Calu3 (cell line): ENCODE results near the gene SAMSN1. TPM values are rescaled to one million over a fixed set of nuclear protein-coding genes. Genes with fewer than 3 reads are reported as not detected.

Experiments used
- BruUV-seq: library from RNA; stranded (reverse); fragments of 400-500 nt; replicated peaks from 2 replicates; lab custom pipeline; 2021; lab: Mats Ljungman, UMichigan
- CTCF ChIA-PET: fragments of 300-600 bp; sonication (Branson Sonifier 250); formaldehyde crosslinking; loops from one replicate; lab custom pipeline; 2022; ENCODE audit warnings: antibody characterized with exemption; lab: Charles Lee
- DNase-seq: peaks from one replicate; pipeline ENCODE4 v3.0.0; 2022
- H3K27ac Mint-ChIP-seq: one replicate; pipeline ENCODE4 v1.8.0; 2022; ENCODE audit warnings: mixed read lengths; ENCODE audit not compliant: unreplicated experiment
- H3K27me3 Mint-ChIP-seq: one replicate; pipeline ENCODE4 v1.8.0; 2022; ENCODE audit warnings: mixed read lengths; ENCODE audit not compliant: unreplicated experiment
- H3K36me3 Mint-ChIP-seq: one replicate; pipeline ENCODE4 v1.8.0; 2022; ENCODE audit warnings: mild to moderate bottlenecking, moderate library complexity, mixed read lengths; ENCODE audit not compliant: insufficient read depth, unreplicated experiment
- H3K4me1 Mint-ChIP-seq: one replicate; pipeline ENCODE4 v1.8.0; 2022; ENCODE audit warnings: mild to moderate bottlenecking, low read depth, mixed read lengths; ENCODE audit not compliant: unreplicated experiment
- H3K4me3 Mint-ChIP-seq: one replicate; pipeline ENCODE4 v1.8.0; 2022; ENCODE audit warnings: mild to moderate bottlenecking, low read depth, moderate library complexity, mixed read lengths; ENCODE audit not compliant: unreplicated experiment
- H3K9me3 Mint-ChIP-seq: one replicate; pipeline ENCODE4 v1.8.0; 2022; ENCODE audit warnings: low read depth, mixed read lengths; ENCODE audit not compliant: unreplicated experiment
- CTCF ChIP-seq: fragments of 200-600 bp; IDR thresholded peaks from one replicate; pipeline ENCODE4 v1.8.0; 2022; ENCODE audit warnings: antibody characterized with exemption; ENCODE audit not compliant: unreplicated experiment
- intact Hi-C: fragments of 100-400 bp; cut with micrococcal nuclease; formaldehyde crosslinking; loops from one replicate; pipeline ENCODE4 v1.10.0; 2022; ENCODE audit not compliant: unreplicated experiment
- total RNA-seq: library from RNA; stranded (reverse); gene quantifications from 2 replicates; pipeline ENCODE4 v1.2.3, GENCODE V29; 2022

Gene SAMSN1
- total RNA-seq, 1 experiment from 2014 or later = 1.5 TPM

GRCh38 chr21:14557413-14557812, 11.3 kb upstream of the SAMSN1 start:
- no peak for DNase-seq
- no peak for TF ChIP-seq CTCF
- no TSS peak for BruUV-seq
- H3K4me1 Mint-ChIP-seq = peaks cover 9% of the 10 kb centered on the region
- no peaks in the 10 kb centered on the region for H3K27me3 Mint-ChIP-seq
- no peaks in the 10 kb centered on the region for H3K36me3 Mint-ChIP-seq
- intact Hi-C loops = no loop called here
- no peaks in the 10 kb centered on the region for H3K9me3 Mint-ChIP-seq
- CTCF ChIA-PET = no interaction called here
- no peak overlapping the region for H3K4me3 Mint-ChIP-seq
- H3K27ac Mint-ChIP-seq = no peak overlapping the region

- no peaks in the 10 kb centered on the region for H3K36me3 Mint-ChIP-seq
- H3K4me3 Mint-ChIP-seq = no peak overlapping the region
- intact Hi-C loops = no loop called here
- no peak for TF ChIP-seq CTCF
- peaks cover 15% of the 10 kb centered on the region for H3K4me1 Mint-ChIP-seq
- H3K27me3 Mint-ChIP-seq = no peaks in the 10 kb centered on the region
- no TSS peak for BruUV-seq
- H3K27ac Mint-ChIP-seq = no peak overlapping the region
- H3K9me3 Mint-ChIP-seq = no peaks in the 10 kb centered on the region
- CTCF ChIA-PET = no interaction called here
- no peak for DNase-seq
These were observed 8.8 kb upstream of the SAMSN1 start for GRCh38 chr21:14554948-14555347.

DNA sequence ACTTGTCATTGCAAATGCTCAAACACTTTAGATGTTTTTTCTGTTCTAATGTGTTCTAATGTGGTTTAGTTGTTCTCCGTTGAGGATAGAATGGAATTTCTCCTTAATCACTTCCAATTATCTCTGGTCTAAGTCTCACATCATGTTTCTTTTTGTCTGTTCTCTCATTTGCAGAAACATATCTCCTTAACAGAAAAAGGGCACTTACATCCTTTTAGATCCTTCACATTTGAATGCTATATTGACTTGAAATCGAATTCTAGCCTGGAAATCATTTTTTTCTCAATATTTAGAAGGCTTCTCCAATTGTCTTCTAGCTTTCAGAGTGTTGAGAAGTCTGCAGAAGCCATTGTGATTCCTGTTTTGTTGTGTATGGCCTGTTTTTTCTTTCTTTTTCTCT, 7.3 kb upstream of the SAMSN1 start:
- intact Hi-C loops = no loop called here
- Mint-ChIP-seq H3K36me3 (no peaks in the 10 kb centered on the region), H3K4me3 (no peak overlapping the region), H3K27me3 (no peaks in the 10 kb centered on the region), H3K27ac (peak overlapping the region; percentile 26), H3K4me1 (peaks cover 29% of the 10 kb centered on the region), H3K9me3 (no peaks in the 10 kb centered on the region)
- DNase-seq = no peak
- CTCF ChIA-PET = no interaction called here
- no peak for TF ChIP-seq CTCF
- no TSS peak for BruUV-seq

- intact Hi-C loops = no loop called here
- H3K9me3 Mint-ChIP-seq = no peaks in the 10 kb centered on the region
- peaks cover 35% of the 10 kb centered on the region for H3K4me1 Mint-ChIP-seq
- TF ChIP-seq CTCF = no peak
- BruUV-seq = no TSS peak
- H3K4me3 Mint-ChIP-seq = no peak overlapping the region
- no peak overlapping the region for H3K27ac Mint-ChIP-seq
- DNase-seq = no peak
- CTCF ChIA-PET = no interaction called here
- no peaks in the 10 kb centered on the region for H3K27me3 Mint-ChIP-seq
- no peaks in the 10 kb centered on the region for H3K36me3 Mint-ChIP-seq
These were observed 5.6 kb upstream of the SAMSN1 start for GRCh38 chr21:14551741-14552140.
